ENCODE results near the gene UBXN11.
A peak's percentile ranks its signal among the peaks of the same experiment; 100 is the strongest.

GRCh38 chr1:26275580-26276431 is 30.6 kb downstream of the UBXN11 start:
- TF ChIP-seq CTCF (IDR thresholded peaks at IDR 0.05) (peak; percentile 83 to 97 (median 86)), POLR2A (IDR thresholded peaks at IDR 0.05) (peak; percentile 48), POLR2AphosphoS5 (IDR thresholded peaks at IDR 0.05) (peak; percentile 39 to 78 (median 64))
